GM21825 (cell line): ENCODE data around the gene ANKLE1.

Experiments
- ATAC-seq: cut with Tn5 transposase; IDR thresholded peaks from one replicate; pipeline ENCODE4 v1.9.1; 2021; ENCODE audit warnings: mild to moderate bottlenecking, moderate library complexity; ENCODE audit not compliant: unreplicated experiment

ANKLE1 gene

GRCh38 chr19:17325133-17325532 lies 43.4 kb downstream of the ANKLE1 start:
- no peak for ATAC-seq

GRCh38 chr19:17325881-17326594 lies 44.3 kb downstream of the ANKLE1 start:
- ATAC-seq = no peak

GRCh38 chr19:17326595-17326966 lies 44.9 kb downstream of the ANKLE1 start:
- no peak for ATAC-seq

GRCh38 chr19:17327068-17327653 lies 45.5 kb downstream of the ANKLE1 start:
- ATAC-seq = no peak

- ATAC-seq = no peak
Measured at GRCh38 chr19:17327654-17328516, 46.2 kb downstream of the ANKLE1 start.

GRCh38 chr19:17328517-17329365 lies 47.0 kb downstream of the ANKLE1 start:
- ATAC-seq = no peak

- ATAC-seq = no peak
Measured at GRCh38 chr19:17329366-17330261, 47.9 kb downstream of the ANKLE1 start.

- ATAC-seq = no peak
Measured at GRCh38 chr19:17330262-17331044, 48.8 kb downstream of the ANKLE1 start.

GRCh38 chr19:17331045-17331558 lies 49.4 kb downstream of the ANKLE1 start:
- ATAC-seq = no peak

GRCh38 chr19:17332360-17332676 lies 50.6 kb downstream of the ANKLE1 start:
- ATAC-seq = no peak

- no peak for ATAC-seq
Measured at GRCh38 chr19:17332677-17333581, 51.2 kb downstream of the ANKLE1 start.

GRCh38 chr19:17333611-17334413 lies 52.1 kb downstream of the ANKLE1 start:
- no peak for ATAC-seq

- peak; percentile 39 for ATAC-seq
Measured at GRCh38 chr19:17334414-17335409, 53.0 kb downstream of the ANKLE1 start, which contains the start of gene ANO8. ANO8 (minus strand) TSS chr19:17334855; CDS start chr19:17334670, 185 bp downstream.

GRCh38 chr19:17335575-17335974 lies 53.9 kb downstream of the ANKLE1 start:
- no peak for ATAC-seq
